ENCODE measurements around the gene ARHGAP26. TPM values are rescaled to one million over a fixed set of nuclear protein-coding genes. Genes with fewer than 3 reads are reported as not detected.
"Not testable (repeated sequence)": the region's sequence is repeated elsewhere in the genome, so short reads cannot be mapped to it uniquely, and the experiment has no call there.

ARHGAP26 gene
- total RNA-seq, 3 donors from 2014 or later, result 9.1 to 11.7 (median 9.7) TPM

GRCh38 chr5:142989270-142989669, 219.1 kb downstream of the ARHGAP26 start:
- Mint-ChIP-seq H3K36me3 (ENCODE audit: insufficient read depth) (peaks cover 16% of the 10 kb centered on the region), H3K9me3 (peaks cover 24% of the 10 kb centered on the region), H3K4me1 (ENCODE audit: low read depth) (peaks cover 33% of the 10 kb centered on the region)
- not testable (repeated sequence) for ATAC-seq; H3K27me3 Mint-ChIP-seq (ENCODE audit: low read depth); H3K4me3 Mint-ChIP-seq; DNase-seq

DNA sequence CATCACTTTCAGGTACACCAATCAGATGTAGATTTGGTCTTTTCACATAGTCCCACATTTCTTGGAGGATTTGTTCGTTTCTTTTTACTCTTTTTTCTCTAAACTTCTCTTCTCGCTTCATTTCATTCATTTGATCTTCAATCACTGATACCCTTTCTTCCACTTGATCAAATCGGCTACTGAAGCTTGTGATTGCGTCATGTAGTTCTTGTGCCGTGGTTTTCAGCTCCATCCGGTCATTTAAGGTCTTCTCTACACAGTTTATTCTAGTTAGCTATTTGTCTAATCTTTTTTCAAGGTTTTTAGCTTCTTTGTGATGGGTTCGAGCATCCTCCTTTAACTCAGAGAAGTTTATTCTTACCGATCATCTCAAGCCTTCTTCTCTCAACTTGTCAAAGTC, 219.9 kb downstream of the ARHGAP26 start:
- H3K4me1 Mint-ChIP-seq (ENCODE audit: low read depth), result peaks cover 34% of the 10 kb centered on the region
- peaks cover 24% of the 10 kb centered on the region for H3K9me3 Mint-ChIP-seq
- not testable (repeated sequence) for H3K27me3 Mint-ChIP-seq (ENCODE audit: low read depth); ATAC-seq; DNase-seq; H3K4me3 Mint-ChIP-seq
- peaks cover 16% of the 10 kb centered on the region for H3K36me3 Mint-ChIP-seq (ENCODE audit: insufficient read depth)

GRCh38 chr5:142994218-142994617, 224.0 kb downstream of the ARHGAP26 start:
- Mint-ChIP-seq H3K4me1 (ENCODE audit: low read depth) (peaks cover 38% of the 10 kb centered on the region), H3K4me3 (no peak overlapping the region), H3K36me3 (ENCODE audit: insufficient read depth) (peaks cover 10% of the 10 kb centered on the region), H3K9me3 (peaks cover 9% of the 10 kb centered on the region), H3K27me3 (ENCODE audit: low read depth) (no peaks in the 10 kb centered on the region)
- ATAC-seq (no peak), DNase-seq (no peak)

- H3K36me3 Mint-ChIP-seq (ENCODE audit: insufficient read depth); H3K27me3 Mint-ChIP-seq (ENCODE audit: low read depth); ATAC-seq; DNase-seq; H3K4me3 Mint-ChIP-seq; H3K9me3 Mint-ChIP-seq: not testable (repeated sequence)
- H3K4me1 Mint-ChIP-seq (ENCODE audit: low read depth), result peaks cover 37% of the 10 kb centered on the region
These were observed 225.4 kb downstream of the ARHGAP26 start for GRCh38 chr5:142995621-142996020.

GRCh38 chr5:142997591-142997990, 227.4 kb downstream of the ARHGAP26 start:
- H3K36me3 Mint-ChIP-seq (ENCODE audit: insufficient read depth), result peaks cover 5% of the 10 kb centered on the region
- DNase-seq, result no peak
- H3K4me3 Mint-ChIP-seq, result no peak overlapping the region
- peaks cover 49% of the 10 kb centered on the region for H3K4me1 Mint-ChIP-seq (ENCODE audit: low read depth)
- ATAC-seq, result no peak
- H3K9me3 Mint-ChIP-seq, result no peaks in the 10 kb centered on the region
- H3K27me3 Mint-ChIP-seq (ENCODE audit: low read depth), result no peaks in the 10 kb centered on the region

- H3K9me3 Mint-ChIP-seq, result no peaks in the 10 kb centered on the region
- no peak overlapping the region for H3K4me3 Mint-ChIP-seq
- peaks cover 57% of the 10 kb centered on the region for H3K4me1 Mint-ChIP-seq (ENCODE audit: low read depth)
- peaks cover 5% of the 10 kb centered on the region for H3K36me3 Mint-ChIP-seq (ENCODE audit: insufficient read depth)
- H3K27me3 Mint-ChIP-seq (ENCODE audit: low read depth), result no peaks in the 10 kb centered on the region
- ATAC-seq (no peak), DNase-seq (no peak)
These were observed 228.3 kb downstream of the ARHGAP26 start for GRCh38 chr5:142998316-142999020.

GRCh38 chr5:143000551-143000950, 230.4 kb downstream of the ARHGAP26 start:
- H3K4me1 Mint-ChIP-seq (ENCODE audit: low read depth), result peaks cover 65% of the 10 kb centered on the region
- H3K27me3 Mint-ChIP-seq (ENCODE audit: low read depth); H3K9me3 Mint-ChIP-seq; H3K36me3 Mint-ChIP-seq (ENCODE audit: insufficient read depth); DNase-seq; ATAC-seq; H3K4me3 Mint-ChIP-seq: not testable (repeated sequence)

DNA sequence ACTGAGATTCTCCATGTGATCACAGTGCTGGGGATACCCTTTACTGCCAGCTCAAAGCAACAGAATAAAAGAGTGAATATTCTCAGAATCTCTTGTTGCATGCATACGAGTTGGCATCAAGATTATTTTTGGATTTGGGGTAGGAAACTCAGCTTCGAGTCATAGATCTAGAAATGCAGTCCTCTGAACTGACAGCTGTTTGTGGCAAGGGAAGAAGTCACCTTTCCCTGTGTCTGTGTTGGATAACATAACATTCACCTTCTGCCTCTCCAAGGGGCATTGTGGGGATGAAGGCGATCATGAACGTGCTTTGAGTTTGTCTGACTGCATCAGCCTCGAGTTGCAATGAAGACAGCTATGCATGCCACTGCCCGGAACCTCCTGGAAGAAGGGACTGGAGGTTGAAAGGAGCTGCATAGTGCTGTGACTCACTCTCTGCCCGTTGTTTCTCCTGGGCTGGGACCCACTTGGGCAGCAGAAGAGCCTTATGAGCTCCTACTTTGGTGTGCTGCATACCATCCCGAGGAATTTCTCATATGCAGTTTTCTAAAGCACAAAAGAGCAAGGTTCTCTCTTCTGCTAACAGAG, 231.7 kb downstream of the ARHGAP26 start:
- DNase-seq (no peak), ATAC-seq (peak; percentile 41 to 55)
- peaks cover 68% of the 10 kb centered on the region for H3K4me1 Mint-ChIP-seq (ENCODE audit: low read depth)
- peaks cover 2% of the 10 kb centered on the region for H3K36me3 Mint-ChIP-seq (ENCODE audit: insufficient read depth)
- H3K9me3 Mint-ChIP-seq, result no peaks in the 10 kb centered on the region
- H3K27me3 Mint-ChIP-seq (ENCODE audit: low read depth), result no peaks in the 10 kb centered on the region
- peak overlapping the region; percentile 19 for H3K4me3 Mint-ChIP-seq

GRCh38 chr5:143002459-143003327, 232.5 kb downstream of the ARHGAP26 start:
- Mint-ChIP-seq H3K4me3 (peak overlapping the region; percentile 42), H3K36me3 (ENCODE audit: insufficient read depth) (peaks cover 2% of the 10 kb centered on the region), H3K9me3 (no peaks in the 10 kb centered on the region), H3K4me1 (ENCODE audit: low read depth) (peaks cover 71% of the 10 kb centered on the region), H3K27me3 (ENCODE audit: low read depth) (no peaks in the 10 kb centered on the region)
- DNase-seq (peak; percentile 36), ATAC-seq (peak; percentile 88 to 91)

- ATAC-seq, result no peak
- Mint-ChIP-seq H3K27me3 (ENCODE audit: low read depth) (no peaks in the 10 kb centered on the region), H3K4me3 (peak overlapping the region; percentile 5)
These were observed 233.1 kb downstream of the ARHGAP26 start for GRCh38 chr5:143003328-143003636.

GRCh38 chr5:143004361-143005145, 234.4 kb downstream of the ARHGAP26 start:
- Mint-ChIP-seq H3K36me3 (ENCODE audit: insufficient read depth) (peaks cover 6% of the 10 kb centered on the region), H3K27me3 (ENCODE audit: low read depth) (no peaks in the 10 kb centered on the region)

More at GRCh38 chr5:143003328-143003636, 233.1 kb downstream of the ARHGAP26 start:
- DNase-seq, result no peak
- H3K36me3 Mint-ChIP-seq (ENCODE audit: insufficient read depth), result peaks cover 2% of the 10 kb centered on the region
- H3K4me1 Mint-ChIP-seq (ENCODE audit: low read depth), result peaks cover 75% of the 10 kb centered on the region
- no peaks in the 10 kb centered on the region for H3K9me3 Mint-ChIP-seq

GRCh38 chr5:143006501-143006900, 236.3 kb downstream of the ARHGAP26 start:
- Mint-ChIP-seq H3K27me3 (ENCODE audit: low read depth) (no peaks in the 10 kb centered on the region), H3K36me3 (ENCODE audit: insufficient read depth) (peaks cover 4% of the 10 kb centered on the region), H3K4me3 (no peak overlapping the region), H3K4me1 (ENCODE audit: low read depth) (peaks cover 85% of the 10 kb centered on the region), H3K9me3 (peaks cover 3% of the 10 kb centered on the region)
- DNase-seq (no peak), ATAC-seq (no peak)

More at GRCh38 chr5:143004361-143005145, 234.4 kb downstream of the ARHGAP26 start:
- no peak overlapping the region for H3K4me3 Mint-ChIP-seq
- H3K9me3 Mint-ChIP-seq, result peaks cover 3% of the 10 kb centered on the region
- peaks cover 81% of the 10 kb centered on the region for H3K4me1 Mint-ChIP-seq (ENCODE audit: low read depth)
- ATAC-seq (no peak), DNase-seq (no peak)

GRCh38 chr5:143008032-143008431, 237.9 kb downstream of the ARHGAP26 start:
- no peaks in the 10 kb centered on the region for H3K27me3 Mint-ChIP-seq (ENCODE audit: low read depth)
- peaks cover 74% of the 10 kb centered on the region for H3K4me1 Mint-ChIP-seq (ENCODE audit: low read depth)
- peaks cover 3% of the 10 kb centered on the region for H3K9me3 Mint-ChIP-seq

More at GRCh38 chr5:143008032-143008431, 237.9 kb downstream of the ARHGAP26 start:
- ATAC-seq (no peak), DNase-seq (no peak)
- peaks cover 4% of the 10 kb centered on the region for H3K36me3 Mint-ChIP-seq (ENCODE audit: insufficient read depth)
- no peak overlapping the region for H3K4me3 Mint-ChIP-seq
